ENCODE results near the gene CCDC12.

The CCDC12 gene

DNA sequence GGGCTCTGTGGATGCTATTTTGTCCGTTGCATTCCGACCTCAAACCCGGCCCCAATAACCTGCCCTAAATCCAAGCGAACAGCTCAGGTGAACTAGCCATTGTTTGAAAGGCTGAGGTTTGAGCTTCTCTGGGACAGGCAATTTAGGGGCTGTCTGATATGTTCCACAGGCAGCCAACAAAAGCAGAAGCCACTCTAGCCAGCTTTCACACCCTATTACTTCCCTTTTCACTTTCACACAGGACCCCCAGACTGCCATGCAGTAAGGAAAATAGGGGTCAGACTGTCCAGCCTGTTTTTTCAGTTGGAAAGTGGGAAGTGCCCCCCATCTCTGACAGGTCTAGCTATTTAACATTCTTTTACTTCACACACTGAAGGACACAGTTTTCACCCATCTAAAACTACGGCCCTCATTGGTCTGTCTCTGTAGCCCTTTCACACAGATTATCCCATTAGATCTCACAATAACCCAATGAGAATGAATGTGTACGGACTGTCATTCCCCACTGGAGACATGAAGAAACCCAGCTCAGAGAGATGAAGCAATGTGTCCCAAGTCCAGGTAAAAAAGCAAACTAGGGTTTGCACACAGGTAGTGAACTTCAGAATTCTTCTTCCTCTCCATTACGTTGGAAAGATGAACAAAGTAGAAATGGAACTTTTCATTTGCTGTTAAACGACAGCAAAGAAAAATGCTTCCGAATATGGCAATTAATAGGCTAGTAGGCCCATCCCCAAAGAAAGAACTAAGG lies 1.9 kb downstream of the CCDC12 start:
- POLR2A ChIA-PET = no interaction called here
- TF ChIP-seq, protein P1, sequence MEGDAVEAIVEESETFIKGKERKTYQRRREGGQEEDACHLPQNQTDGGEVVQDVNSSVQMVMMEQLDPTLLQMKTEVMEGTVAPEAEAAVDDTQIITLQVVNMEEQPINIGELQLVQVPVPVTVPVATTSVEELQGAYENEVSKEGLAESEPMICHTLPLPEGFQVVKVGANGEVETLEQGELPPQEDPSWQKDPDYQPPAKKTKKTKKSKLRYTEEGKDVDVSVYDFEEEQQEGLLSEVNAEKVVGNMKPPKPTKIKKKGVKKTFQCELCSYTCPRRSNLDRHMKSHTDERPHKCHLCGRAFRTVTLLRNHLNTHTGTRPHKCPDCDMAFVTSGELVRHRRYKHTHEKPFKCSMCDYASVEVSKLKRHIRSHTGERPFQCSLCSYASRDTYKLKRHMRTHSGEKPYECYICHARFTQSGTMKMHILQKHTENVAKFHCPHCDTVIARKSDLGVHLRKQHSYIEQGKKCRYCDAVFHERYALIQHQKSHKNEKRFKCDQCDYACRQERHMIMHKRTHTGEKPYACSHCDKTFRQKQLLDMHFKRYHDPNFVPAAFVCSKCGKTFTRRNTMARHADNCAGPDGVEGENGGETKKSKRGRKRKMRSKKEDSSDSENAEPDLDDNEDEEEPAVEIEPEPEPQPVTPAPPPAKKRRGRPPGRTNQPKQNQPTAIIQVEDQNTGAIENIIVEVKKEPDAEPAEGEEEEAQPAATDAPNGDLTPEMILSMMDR (IDR thresholded peaks at IDR 0.05; ENCODE audit: control extremely low read depth, extremely low read depth, low read depth, missing control alignments) = no peak
- DNase-seq (ENCODE audit: extremely low spot score) = no peak
- CTCF ChIA-PET = interaction anchor here (1.0 to 1.4 kb wide), 4 partner anchors 9 to 65 kb away, joined by 3 to 4 read pairs (median 4); no protein-coding TSS in a partner anchor

DNA sequence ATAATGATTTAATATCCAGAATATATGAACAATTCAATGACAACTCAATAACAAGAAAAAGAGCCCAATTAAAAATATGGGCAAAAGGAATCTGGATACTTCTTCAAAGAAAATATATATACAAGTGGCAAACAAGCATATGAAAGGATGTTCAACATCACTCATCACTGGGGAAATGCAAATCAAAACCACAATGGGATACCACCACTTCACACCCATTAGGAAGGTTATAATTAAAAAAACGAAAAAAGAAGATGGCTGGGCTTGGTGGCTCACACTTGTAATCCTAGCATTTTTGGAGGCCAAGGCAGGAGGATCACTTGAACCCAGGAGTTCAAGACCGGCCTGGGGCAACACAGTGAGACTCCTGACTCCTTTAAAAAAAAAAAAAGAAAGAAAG lies 4.1 kb downstream of the CCDC12 start:
- POLR2A ChIA-PET = no interaction called here
- CTCF ChIA-PET = interaction anchor here (1.0 kb wide), 1 partner anchor 13 kb away, joined by 3 read pairs; no protein-coding TSS in a partner anchor
- no peak for DNase-seq (ENCODE audit: extremely low spot score)
- TF ChIP-seq, protein P1 (IDR thresholded peaks at IDR 0.05; ENCODE audit: control extremely low read depth, extremely low read depth, low read depth, missing control alignments) = no peak

DNA sequence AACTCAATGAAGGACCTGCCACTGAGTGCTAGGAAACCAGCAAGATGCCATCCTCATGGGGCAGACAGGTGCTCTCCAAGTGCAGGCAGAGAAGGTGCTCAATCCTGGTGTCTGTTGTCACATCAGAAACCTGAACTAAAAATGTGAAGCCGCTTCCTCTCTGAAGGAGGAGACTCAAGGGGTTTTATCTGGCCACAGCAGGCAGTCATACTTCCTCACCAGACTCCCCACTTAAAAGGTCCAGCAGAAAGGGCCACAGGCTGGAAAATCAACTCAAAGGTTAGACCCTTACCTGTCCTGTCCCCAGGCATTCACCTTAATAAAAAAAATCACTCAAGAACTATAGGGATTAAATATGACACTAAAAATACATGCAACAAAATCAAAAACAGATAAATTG lies 4.8 kb downstream of the CCDC12 start:
- ChIA-PET POLR2A (no interaction called here), CTCF (no interaction called here)
- TF ChIP-seq, protein P1 (IDR thresholded peaks at IDR 0.05; ENCODE audit: control extremely low read depth, extremely low read depth, low read depth, missing control alignments) = no peak
- DNase-seq (ENCODE audit: extremely low spot score) = no peak

DNA sequence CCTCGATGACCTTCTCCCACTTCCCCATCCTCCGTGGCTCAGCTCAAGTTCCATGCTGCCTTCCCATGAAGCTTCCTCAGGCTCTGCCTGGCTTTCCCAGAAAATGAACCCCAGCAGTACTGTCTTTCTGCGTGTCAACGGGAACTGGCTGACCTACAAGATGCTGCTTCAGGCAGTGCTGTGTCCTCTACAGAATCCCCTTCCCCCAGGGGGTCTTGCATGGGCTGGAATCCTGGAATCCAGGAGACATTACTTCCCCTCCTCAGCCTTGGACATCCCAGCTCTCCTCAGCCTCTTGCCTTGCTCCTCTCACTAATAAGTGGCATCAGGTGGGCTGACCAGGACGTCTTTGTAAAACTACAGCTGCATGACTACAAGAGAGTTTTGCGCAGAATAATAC lies 5.4 kb downstream of the CCDC12 start:
- ChIA-PET CTCF (interaction anchor here (1.5 kb wide), 1 partner anchor 12 kb away, joined by 6 read pairs; no protein-coding TSS in a partner anchor), POLR2A (no interaction called here)
- DNase-seq (ENCODE audit: extremely low spot score) = no peak
- TF ChIP-seq, protein P1 (IDR thresholded peaks at IDR 0.05; ENCODE audit: control extremely low read depth, extremely low read depth, low read depth, missing control alignments) = no peak

DNA sequence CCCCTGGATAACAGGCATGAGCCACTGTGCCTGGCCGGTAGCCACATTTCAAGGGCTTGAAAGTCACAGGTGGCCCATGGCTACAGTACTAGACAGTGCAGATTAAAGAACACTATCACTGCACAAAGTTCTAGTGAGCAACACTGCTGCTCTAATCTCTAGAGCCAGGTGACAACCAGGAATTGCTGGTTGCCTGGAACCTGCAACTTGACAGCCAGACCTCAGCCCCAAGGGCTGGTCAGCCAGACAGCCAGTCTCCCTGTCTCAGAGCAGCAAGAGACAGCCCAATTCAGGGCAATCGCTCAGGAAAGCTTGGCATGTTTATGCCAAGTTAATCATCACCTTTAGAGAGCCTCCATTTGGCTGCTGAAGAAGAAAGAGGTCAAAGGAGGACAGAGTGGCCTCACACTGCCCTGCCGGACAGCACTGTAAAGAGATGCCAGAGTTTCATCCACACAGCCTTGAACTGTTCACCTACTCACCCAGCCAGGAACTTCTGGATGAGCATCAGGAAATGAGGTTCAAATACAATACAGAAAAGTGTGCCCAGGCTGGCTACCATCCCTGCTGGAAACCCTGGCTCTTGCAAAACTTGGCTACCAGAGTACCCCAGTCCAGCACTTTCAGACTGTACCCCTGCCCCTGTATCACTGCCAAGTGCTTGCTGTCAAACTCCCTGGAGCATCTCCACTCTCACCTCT lies 6.0 kb downstream of the CCDC12 start:
- DNase-seq (ENCODE audit: extremely low spot score) = no peak
- TF ChIP-seq, protein P1 (IDR thresholded peaks at IDR 0.05; ENCODE audit: control extremely low read depth, extremely low read depth, low read depth, missing control alignments) = no peak
- ChIA-PET POLR2A (no interaction called here), CTCF (interaction anchor here (1.5 kb wide), 1 partner anchor 12 kb away, joined by 6 read pairs; no protein-coding TSS in a partner anchor)

DNA sequence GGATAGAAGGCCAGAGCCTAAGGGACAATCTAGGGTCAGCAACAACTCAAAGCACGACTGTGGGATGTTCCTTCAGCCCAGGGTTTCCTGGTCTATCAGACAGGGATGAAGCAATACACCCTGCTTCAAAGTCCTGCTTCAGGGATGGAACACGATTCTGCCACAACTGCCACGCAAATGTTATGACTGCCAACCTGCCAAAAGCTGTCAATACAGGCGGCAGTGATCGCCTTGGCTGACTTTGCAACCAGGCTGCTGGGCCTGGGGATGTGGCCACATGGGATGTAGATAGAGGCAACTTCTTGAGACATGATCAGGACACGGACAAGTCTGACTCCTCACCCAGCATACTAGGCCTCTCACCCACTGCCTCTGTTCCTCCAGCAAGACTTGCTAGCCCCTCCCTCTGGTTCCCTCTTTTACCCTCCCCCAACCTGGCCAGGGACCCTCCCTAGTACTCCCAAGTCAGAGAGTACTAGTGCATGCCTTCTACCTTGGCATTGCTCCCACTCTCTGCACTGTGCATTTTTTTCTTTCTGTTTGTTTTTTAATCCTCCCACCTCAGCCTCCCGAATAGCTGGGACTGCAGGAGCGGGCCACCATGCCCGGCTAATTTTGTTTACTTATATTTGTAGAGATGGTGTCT lies 7.6 kb downstream of the CCDC12 start:
- TF ChIP-seq, protein P1 (IDR thresholded peaks at IDR 0.05; ENCODE audit: control extremely low read depth, extremely low read depth, low read depth, missing control alignments) = no peak
- DNase-seq (ENCODE audit: extremely low spot score) = no peak
- ChIA-PET POLR2A (interaction anchor here (0.8 kb wide), 1 partner anchor 10 kb away, joined by 3 read pairs; no protein-coding TSS in a partner anchor), CTCF (interaction anchor here (1.1 to 2.0 kb wide), 2 partner anchors 11 to 36 kb away, joined by 3 to 6 read pairs; partner anchors contain the start of gene NBEAL2)

Measured in GM10248 (cell line).